GM13977 (cell line): ENCODE results near the gene AMDHD1.
A peak's percentile ranks its signal among the peaks of the same experiment; 100 is the strongest.

Source experiments
- DNase-seq: peaks from one replicate; pipeline ENCODE4 v3.0.0; 2012; ENCODE audit warnings: low spot score
- in situ Hi-C: fragments of 300-500 bp; cut with MboI; formaldehyde crosslinking; loops from one replicate; pipeline ENCODE4 v1.12.0; 2022; ENCODE audit warnings: low sequenced_read_pairs, low pct_unique_long_range_greater_than_20kb, mixed read lengths, inconsistent platforms; ENCODE audit not compliant: unreplicated experiment
- TF ChIP-seq, protein P1 (sequence below): IDR thresholded peaks from 2 replicates; pipeline ENCODE4 v1.5.1; 2012; ENCODE audit warnings: mild to moderate bottlenecking, control low read depth; ENCODE audit not compliant: insufficient read depth; ENCODE audit errors: extremely low read depth, missing control alignments

The AMDHD1 gene

GRCh38 chr12:95997276-95997675 lies 54.1 kb downstream of the AMDHD1 start:
- no peak for DNase-seq
- in situ Hi-C loops = no loop called here
- TF ChIP-seq, protein P1, sequence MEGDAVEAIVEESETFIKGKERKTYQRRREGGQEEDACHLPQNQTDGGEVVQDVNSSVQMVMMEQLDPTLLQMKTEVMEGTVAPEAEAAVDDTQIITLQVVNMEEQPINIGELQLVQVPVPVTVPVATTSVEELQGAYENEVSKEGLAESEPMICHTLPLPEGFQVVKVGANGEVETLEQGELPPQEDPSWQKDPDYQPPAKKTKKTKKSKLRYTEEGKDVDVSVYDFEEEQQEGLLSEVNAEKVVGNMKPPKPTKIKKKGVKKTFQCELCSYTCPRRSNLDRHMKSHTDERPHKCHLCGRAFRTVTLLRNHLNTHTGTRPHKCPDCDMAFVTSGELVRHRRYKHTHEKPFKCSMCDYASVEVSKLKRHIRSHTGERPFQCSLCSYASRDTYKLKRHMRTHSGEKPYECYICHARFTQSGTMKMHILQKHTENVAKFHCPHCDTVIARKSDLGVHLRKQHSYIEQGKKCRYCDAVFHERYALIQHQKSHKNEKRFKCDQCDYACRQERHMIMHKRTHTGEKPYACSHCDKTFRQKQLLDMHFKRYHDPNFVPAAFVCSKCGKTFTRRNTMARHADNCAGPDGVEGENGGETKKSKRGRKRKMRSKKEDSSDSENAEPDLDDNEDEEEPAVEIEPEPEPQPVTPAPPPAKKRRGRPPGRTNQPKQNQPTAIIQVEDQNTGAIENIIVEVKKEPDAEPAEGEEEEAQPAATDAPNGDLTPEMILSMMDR = no peak

GRCh38 chr12:95997911-95998510 lies 54.9 kb downstream of the AMDHD1 start:
- in situ Hi-C loops = no loop called here
- no peak for DNase-seq
- TF ChIP-seq, protein P1 = no peak

DNA sequence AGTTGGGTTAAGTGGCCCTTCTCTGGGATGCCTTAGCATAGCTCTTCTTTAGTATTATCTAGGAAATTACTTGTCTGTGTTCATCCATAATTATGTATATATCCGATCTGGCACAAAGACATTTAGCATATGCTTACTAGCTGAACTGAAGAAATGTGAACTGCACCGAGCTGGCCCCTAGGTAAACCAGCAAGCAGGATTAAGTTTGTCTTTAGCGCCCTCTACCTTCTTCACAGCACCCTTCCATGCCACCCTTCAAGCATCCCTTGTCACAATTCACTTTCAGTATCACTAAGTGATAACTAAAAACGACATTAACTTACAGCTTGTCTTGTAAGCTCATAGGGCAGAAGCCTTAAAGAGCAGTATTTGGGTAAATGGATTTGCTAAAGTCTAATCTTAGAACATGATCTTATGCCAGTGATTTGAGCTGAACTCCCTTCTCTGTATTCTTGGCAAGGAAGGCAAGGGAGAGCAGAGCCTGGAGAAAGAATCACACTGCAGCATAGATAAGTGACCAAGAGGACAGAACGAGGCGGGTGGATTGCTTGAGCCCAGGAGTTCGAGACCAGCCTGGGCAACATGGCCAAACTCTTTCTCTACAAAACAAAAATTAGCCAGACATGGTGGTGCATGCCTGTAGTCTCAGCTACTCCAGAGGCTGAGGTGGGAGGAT lies 55.6 kb downstream of the AMDHD1 start:
- peak; percentile 82 for DNase-seq
- TF ChIP-seq, protein P1 = peak; percentile 67
- in situ Hi-C loops = no loop called here

DNA sequence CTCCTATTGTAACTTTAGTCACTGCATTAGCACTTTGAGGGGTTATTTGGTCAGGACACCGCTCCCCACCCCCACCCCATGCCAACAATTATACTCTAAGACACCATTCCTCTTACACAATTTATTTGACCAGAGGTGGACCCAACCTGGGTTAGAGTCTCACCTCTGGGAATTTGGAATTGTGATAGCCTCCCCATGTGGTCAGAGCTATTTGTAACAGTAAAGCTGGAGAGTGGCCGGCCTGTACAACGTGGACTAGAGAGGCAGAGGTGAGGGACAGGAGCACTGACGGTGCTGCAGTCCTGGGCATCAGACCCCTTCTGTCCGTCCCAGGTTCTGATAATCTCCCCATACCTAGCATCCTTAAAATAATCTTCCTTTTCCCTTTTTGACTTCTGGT lies 56.4 kb downstream of the AMDHD1 start:
- in situ Hi-C loops = no loop called here
- TF ChIP-seq, protein P1 = no peak
- no peak for DNase-seq

DNA sequence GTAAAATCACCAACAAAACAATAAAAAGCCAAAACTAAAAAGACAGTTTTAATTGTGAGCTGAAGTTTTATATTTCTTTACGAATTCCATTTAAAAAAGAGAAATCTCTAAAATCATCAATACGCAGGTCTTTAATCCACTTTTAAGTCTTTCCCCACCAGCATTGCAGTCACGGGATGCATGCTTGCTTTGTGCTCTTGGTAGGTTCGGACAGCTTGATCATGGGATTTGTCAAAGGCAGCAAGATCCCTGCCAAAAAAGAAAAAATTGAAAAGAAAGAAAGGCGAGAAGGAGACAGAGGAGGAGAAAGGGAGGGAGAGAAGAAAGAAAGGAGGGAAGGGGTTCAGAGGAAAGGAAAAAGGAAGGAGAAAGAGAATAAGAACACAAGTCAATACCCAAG lies 57.7 kb downstream of the AMDHD1 start:
- no peak for DNase-seq
- in situ Hi-C loops = no loop called here
- TF ChIP-seq, protein P1 = no peak

- TF ChIP-seq, protein P1 = no peak
- no peak for DNase-seq
- in situ Hi-C loops = no loop called here
Measured at GRCh38 chr12:96006727-96007126, 63.6 kb downstream of the AMDHD1 start.
